ENCODE data around the gene SH3RF1. TPM values are rescaled to one million over a fixed set of nuclear protein-coding genes. Genes with fewer than 3 reads are reported as not detected.

The SH3RF1 gene
- total RNA-seq, 3 donors from 2014 or later (not counting 1 experiment from before 2014, with no cell fraction given) = 0.54 to 2.4 (median 1.6) TPM

DNA sequence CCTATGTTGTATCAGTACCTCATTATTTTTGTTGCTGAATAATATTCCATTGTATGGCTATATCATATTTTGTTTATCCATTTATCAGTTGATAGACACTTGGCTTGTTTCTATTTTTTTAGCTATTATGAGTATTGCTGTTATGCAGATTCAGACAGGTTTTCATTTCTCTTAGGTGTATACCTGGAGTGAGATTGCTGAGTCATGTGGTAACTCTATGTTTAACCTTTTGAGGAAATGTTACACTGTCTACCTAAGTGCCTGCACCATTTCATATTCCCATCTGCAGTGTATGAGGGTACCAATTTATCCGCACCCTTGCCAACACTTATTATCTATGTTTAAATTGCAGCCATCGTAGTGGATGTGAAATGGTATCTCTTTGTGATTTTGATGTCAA is 43.0 kb upstream of the SH3RF1 start:
- TF ChIP-seq, protein P1, sequence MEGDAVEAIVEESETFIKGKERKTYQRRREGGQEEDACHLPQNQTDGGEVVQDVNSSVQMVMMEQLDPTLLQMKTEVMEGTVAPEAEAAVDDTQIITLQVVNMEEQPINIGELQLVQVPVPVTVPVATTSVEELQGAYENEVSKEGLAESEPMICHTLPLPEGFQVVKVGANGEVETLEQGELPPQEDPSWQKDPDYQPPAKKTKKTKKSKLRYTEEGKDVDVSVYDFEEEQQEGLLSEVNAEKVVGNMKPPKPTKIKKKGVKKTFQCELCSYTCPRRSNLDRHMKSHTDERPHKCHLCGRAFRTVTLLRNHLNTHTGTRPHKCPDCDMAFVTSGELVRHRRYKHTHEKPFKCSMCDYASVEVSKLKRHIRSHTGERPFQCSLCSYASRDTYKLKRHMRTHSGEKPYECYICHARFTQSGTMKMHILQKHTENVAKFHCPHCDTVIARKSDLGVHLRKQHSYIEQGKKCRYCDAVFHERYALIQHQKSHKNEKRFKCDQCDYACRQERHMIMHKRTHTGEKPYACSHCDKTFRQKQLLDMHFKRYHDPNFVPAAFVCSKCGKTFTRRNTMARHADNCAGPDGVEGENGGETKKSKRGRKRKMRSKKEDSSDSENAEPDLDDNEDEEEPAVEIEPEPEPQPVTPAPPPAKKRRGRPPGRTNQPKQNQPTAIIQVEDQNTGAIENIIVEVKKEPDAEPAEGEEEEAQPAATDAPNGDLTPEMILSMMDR (IDR thresholded peaks at IDR 0.05) = no peak
- intact Hi-C loops (cut with micrococcal nuclease) = no loop called here
- Histone ChIP-seq H3K9me3 (ENCODE audit: control insufficient read depth, insufficient read depth, low read length) (no peaks in the 10 kb centered on the region), H3K4me1 (ENCODE audit: control insufficient read depth, insufficient read depth, low read length) (no peaks in the 10 kb centered on the region), H3K27ac (ENCODE audit: low read length) (no peak overlapping the region), H3K36me3 (ENCODE audit: control insufficient read depth, insufficient read depth, low read length) (no peaks in the 10 kb centered on the region), H3K4me3 (ENCODE audit: low read length) (no peak overlapping the region), H3K27me3 (ENCODE audit: control insufficient read depth, insufficient read depth, low read length) (no peaks in the 10 kb centered on the region)
- WGBS (ENCODE audit: insufficient coverage) = 100% methylated on average over 1 of the region's 2 CpGs
- Mint-ChIP-seq H3K27ac (no peak overlapping the region), H3K9me3 (no peaks in the 10 kb centered on the region), H3K4me1 (no peaks in the 10 kb centered on the region), H3K4me3 (no peak overlapping the region), H3K27me3 (ENCODE audit: low read depth in 2 of 2) (peaks cover under 1 to 20% of the 10 kb centered on the region in 2 donors), H3K36me3 (no peaks in the 10 kb centered on the region)
- ATAC-seq (no peak), DNase-seq (no peak)

DNA sequence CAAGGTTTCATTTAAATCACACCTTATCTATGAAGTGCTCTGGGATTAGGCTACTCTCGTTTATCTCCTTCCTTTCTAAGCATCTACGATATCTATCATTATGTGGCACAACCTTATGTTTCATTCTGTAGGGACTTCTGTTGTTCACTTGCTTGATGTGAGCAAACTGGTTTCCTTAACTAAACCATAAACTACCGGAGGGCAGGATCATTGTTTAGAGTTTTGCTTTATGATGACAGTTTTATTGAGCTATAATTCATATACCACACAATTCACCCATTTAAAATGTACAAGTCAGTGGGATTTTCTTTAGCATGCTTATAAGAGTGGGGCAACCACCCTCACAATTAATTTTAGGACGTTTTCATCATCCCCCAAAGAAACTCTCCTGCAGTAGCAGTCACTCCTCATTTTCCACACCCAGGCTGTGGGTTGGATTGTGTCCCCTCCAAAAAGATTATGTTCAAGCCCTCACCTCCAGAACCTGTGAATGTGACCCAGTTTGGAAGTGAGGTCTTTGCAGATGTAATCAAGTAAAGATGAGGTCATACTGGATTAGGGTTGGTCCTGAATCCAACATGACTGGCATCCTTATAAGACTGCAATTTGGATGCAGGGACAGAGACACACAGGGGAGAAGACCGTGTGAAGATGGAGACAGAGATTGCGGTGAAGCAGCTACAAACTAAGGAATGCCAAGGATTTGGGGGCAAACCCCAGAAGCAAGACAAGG is 42.1 kb upstream of the SH3RF1 start:
- no peaks in the 10 kb centered on the region for H3K9me3 Mint-ChIP-seq
- Histone ChIP-seq H3K27me3 (ENCODE audit: control insufficient read depth, insufficient read depth, low read length) (no peaks in the 10 kb centered on the region), H3K36me3 (ENCODE audit: control insufficient read depth, insufficient read depth, low read length) (no peaks in the 10 kb centered on the region), H3K27ac (ENCODE audit: low read length) (no peak overlapping the region), H3K4me3 (ENCODE audit: low read length) (no peak overlapping the region), H3K4me1 (ENCODE audit: control insufficient read depth, insufficient read depth, low read length) (no peaks in the 10 kb centered on the region), H3K9me3 (ENCODE audit: control insufficient read depth, insufficient read depth, low read length) (no peaks in the 10 kb centered on the region)
- WGBS (ENCODE audit: insufficient coverage) = 91% methylated on average over 5 of the region's 6 CpGs
- ATAC-seq (no peak), DNase-seq (no peak)
- intact Hi-C loops (cut with micrococcal nuclease) = no loop called here
- no peaks in the 10 kb centered on the region for H3K36me3 Mint-ChIP-seq
- H3K4me1 Mint-ChIP-seq = no peaks in the 10 kb centered on the region
- peaks cover 0 to 14% of the 10 kb centered on the region in 2 donors for H3K27me3 Mint-ChIP-seq (ENCODE audit: low read depth in 2 of 2)
- TF ChIP-seq, protein P1 (IDR thresholded peaks at IDR 0.05) = no peak
- H3K4me3 Mint-ChIP-seq = no peak overlapping the region
- H3K27ac Mint-ChIP-seq = no peak overlapping the region

DNA sequence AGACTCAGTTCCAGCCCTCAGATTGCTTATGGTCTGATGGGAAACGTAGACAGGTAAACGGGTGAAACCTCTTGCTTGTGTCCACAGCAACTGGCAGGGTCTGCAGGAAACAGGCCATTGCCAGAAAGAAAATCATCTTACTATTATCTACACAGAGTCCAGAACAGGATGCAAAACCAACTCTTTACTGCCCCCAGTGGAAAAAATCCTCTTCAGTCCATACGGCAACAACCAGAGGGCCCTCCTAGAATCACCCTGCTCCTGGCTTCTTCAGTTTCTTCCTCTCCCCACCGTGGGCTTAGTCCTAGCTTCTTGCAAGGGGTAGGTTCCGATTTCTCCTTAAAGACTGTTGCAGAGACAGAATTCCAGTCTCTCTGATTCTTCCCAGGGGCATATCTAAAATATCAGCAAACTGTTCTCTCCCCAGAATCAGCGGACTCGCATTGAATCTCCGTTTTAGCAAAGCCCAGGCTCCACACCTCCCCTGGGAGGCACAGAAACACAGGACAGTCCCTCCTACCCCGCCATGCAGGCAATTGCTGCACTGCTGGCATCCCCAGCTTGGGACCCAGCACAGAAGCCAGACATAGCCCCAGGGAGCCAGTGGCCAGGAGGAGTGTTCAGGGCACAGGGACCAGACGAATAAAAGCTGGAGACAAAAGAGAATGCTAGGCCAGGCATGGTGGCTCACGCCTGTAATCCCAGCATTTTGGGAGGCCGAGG is 41.0 kb upstream of the SH3RF1 start:
- peak; percentile 61 to 80 (median 74) for ATAC-seq
- H3K4me3 Mint-ChIP-seq = no peak overlapping the region

More for the DNA sequence above, 41.0 kb upstream of the SH3RF1 start:
- H3K27me3 ChIP-seq (ENCODE audit: control insufficient read depth, insufficient read depth, low read length) = no peaks in the 10 kb centered on the region
- H3K9me3 ChIP-seq (ENCODE audit: control insufficient read depth, insufficient read depth, low read length) = no peaks in the 10 kb centered on the region
- TF ChIP-seq, protein P1 (IDR thresholded peaks at IDR 0.05) = peak; percentile 47
- Mint-ChIP-seq H3K4me1 (no peaks in the 10 kb centered on the region), H3K9me3 (no peaks in the 10 kb centered on the region), H3K36me3 (no peaks in the 10 kb centered on the region), H3K27ac (no peak overlapping the region), H3K27me3 (ENCODE audit: low read depth in 2 of 2) (peaks cover 0 to 8% of the 10 kb centered on the region in 2 donors)
- 72% methylated on average over 12 of the region's 12 CpGs for WGBS (ENCODE audit: insufficient coverage)
- peak in 1 of 2 donors; percentile 5 for DNase-seq
- no peaks in the 10 kb centered on the region for H3K36me3 ChIP-seq (ENCODE audit: control insufficient read depth, insufficient read depth, low read length)
- intact Hi-C loops (cut with micrococcal nuclease) = no loop called here
- H3K4me3 ChIP-seq (ENCODE audit: low read length) = no peak overlapping the region
- H3K27ac ChIP-seq (ENCODE audit: low read length) = no peak overlapping the region
- H3K4me1 ChIP-seq (ENCODE audit: control insufficient read depth, insufficient read depth, low read length) = no peaks in the 10 kb centered on the region
